ENCODE measurements around the gene UBR3.

GRCh38 chr2:169778446-169778845 is 48.8 kb upstream of the UBR3 start:
- TF ChIP-seq CTCF (conservative IDR thresholded peaks at IDR 0.05), result no peak
- no peak for TF ChIP-seq ZFX (IDR thresholded peaks at IDR 0.05)

Measured in C4-2B (cell line).